GM18520 (cell line): ENCODE measurements around the gene EIF4G1.

Experiments used
- ATAC-seq: cut with Tn5 transposase; IDR thresholded peaks from one replicate; pipeline ENCODE4 v1.9.1; 2021; ENCODE audit not compliant: unreplicated experiment

EIF4G1 gene

GRCh38 chr3:184383033-184383740 is 68.8 kb downstream of the EIF4G1 start:
- no peak for ATAC-seq

DNA sequence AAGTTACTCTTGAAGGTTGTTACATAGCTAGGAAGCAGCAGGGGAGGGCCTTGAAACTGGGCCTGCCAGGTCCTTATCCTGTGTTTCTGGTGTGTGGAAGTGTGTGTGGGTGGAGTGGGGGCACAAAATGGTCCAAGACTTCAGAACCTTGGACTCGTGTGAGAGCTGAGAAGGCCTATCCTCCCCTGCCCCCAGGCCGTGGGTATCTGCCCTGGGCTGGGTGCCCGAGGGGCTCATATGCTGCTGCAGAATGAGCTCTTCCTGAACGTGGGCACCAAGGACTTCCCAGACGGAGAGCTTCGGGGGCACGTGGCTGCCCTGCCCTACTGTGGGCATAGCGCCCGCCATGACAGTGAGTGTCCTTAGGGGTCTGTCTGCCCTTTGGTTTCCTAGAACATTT is 69.9 kb downstream of the EIF4G1 start:
- no peak for ATAC-seq
